ENCODE measurements around the gene TMEM239. TPM values are rescaled to one million over a fixed set of nuclear protein-coding genes. Genes with fewer than 3 reads are reported as not detected.
"Not testable (repeated sequence)": the region's sequence is repeated elsewhere in the genome, so short reads cannot be mapped to it uniquely, and the experiment has no call there.

The TMEM239 gene
- total RNA-seq, 4 donors from 2014 or later = not detected

- no peaks in the 10 kb centered on the region for H3K36me3 ChIP-seq
- no peak for DNase-seq (ENCODE audit: extremely low spot score)
- 87% methylated on average over 4 of the region's 4 CpGs for WGBS
- intact Hi-C loops (cut with DNase I) = no loop called here
- H3K27me3 ChIP-seq = peaks cover 0 to 43% (median 3%) of the 10 kb centered on the region in 4 donors
- no peak overlapping the region for H3K4me3 ChIP-seq
- TF ChIP-seq, protein P1, sequence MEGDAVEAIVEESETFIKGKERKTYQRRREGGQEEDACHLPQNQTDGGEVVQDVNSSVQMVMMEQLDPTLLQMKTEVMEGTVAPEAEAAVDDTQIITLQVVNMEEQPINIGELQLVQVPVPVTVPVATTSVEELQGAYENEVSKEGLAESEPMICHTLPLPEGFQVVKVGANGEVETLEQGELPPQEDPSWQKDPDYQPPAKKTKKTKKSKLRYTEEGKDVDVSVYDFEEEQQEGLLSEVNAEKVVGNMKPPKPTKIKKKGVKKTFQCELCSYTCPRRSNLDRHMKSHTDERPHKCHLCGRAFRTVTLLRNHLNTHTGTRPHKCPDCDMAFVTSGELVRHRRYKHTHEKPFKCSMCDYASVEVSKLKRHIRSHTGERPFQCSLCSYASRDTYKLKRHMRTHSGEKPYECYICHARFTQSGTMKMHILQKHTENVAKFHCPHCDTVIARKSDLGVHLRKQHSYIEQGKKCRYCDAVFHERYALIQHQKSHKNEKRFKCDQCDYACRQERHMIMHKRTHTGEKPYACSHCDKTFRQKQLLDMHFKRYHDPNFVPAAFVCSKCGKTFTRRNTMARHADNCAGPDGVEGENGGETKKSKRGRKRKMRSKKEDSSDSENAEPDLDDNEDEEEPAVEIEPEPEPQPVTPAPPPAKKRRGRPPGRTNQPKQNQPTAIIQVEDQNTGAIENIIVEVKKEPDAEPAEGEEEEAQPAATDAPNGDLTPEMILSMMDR (IDR thresholded peaks at IDR 0.05) = no peak
- TF ChIP-seq POLR2AphosphoS5 (IDR thresholded peaks at IDR 0.05) (no peak), EP300 (IDR thresholded peaks at IDR 0.05) (no peak), POLR2A (IDR thresholded peaks at IDR 0.05; ENCODE audit: low read depth) (no peak)
- H3K9me3 ChIP-seq = no peaks in the 10 kb centered on the region
- no peak overlapping the region for H3K27ac ChIP-seq (replicated peaks in 1 of 4)
- no peaks in the 10 kb centered on the region for H3K4me1 ChIP-seq
Measured at GRCh38 chr20:2826655-2827054, 10.5 kb downstream of the TMEM239 start.

DNA sequence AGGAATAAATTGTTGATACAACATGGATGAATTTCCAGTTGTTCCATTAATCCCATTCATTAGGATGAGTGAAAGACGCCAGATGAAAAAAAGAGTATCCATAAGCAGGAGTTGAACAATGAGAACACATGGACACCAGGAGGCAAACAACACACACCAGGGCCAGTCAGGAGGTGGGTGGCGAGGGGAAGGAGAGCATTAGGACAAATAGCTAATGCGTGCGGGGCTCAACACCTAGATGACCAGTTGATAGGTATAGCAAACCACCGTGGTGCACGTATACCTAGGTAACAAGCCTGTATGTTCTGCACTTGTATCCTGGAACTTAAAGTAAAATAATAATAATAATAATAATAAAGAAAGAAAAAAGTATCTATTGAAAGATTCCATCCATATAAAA is 13.2 kb downstream of the TMEM239 start:
- 66% methylated on average over 6 of the region's 6 CpGs for WGBS
- no peak overlapping the region for H3K4me3 ChIP-seq
- no peak for TF ChIP-seq POLR2A (IDR thresholded peaks at IDR 0.05; ENCODE audit: low read depth)
- TF ChIP-seq, protein P1 (IDR thresholded peaks at IDR 0.05) = no peak
- H3K36me3 ChIP-seq = peaks cover 0 to under 1% (median 0%) of the 10 kb centered on the region in 4 donors
- intact Hi-C loops (cut with DNase I) = no loop called here
- H3K9me3 ChIP-seq = no peaks in the 10 kb centered on the region
- H3K4me1 ChIP-seq = no peaks in the 10 kb centered on the region
- no peak overlapping the region for H3K27ac ChIP-seq (replicated peaks in 1 of 4)
- peaks cover 0 to 36% (median 3%) of the 10 kb centered on the region in 4 donors for H3K27me3 ChIP-seq
- DNase-seq (ENCODE audit: extremely low spot score) = peak; percentile 90

- peaks cover 0 to 12% (median 4%) of the 10 kb centered on the region in 4 donors for H3K36me3 ChIP-seq
- intact Hi-C loops (cut with DNase I) = not testable (repeated sequence)
- 86% methylated on average over 7 of the region's 7 CpGs for WGBS
Measured at GRCh38 chr20:2831206-2831605, 15.0 kb downstream of the TMEM239 start.

GRCh38 chr20:2833761-2834160 is 17.6 kb downstream of the TMEM239 start:
- intact Hi-C loops (cut with DNase I) = no loop called here
- 77% methylated on average over 1 of the region's 1 CpG for WGBS
- H3K27me3 ChIP-seq = peaks cover 0 to 11% (median 0%) of the 10 kb centered on the region in 4 donors
- H3K36me3 ChIP-seq = peaks cover 0 to 27% (median 19%) of the 10 kb centered on the region in 4 donors
- no peak for DNase-seq (ENCODE audit: extremely low spot score)
- H3K9me3 ChIP-seq = no peaks in the 10 kb centered on the region
- H3K4me3 ChIP-seq = no peak overlapping the region
- no peak overlapping the region for H3K27ac ChIP-seq (replicated peaks in 1 of 4)
- TF ChIP-seq POLR2AphosphoS5 (IDR thresholded peaks at IDR 0.05) (no peak), EP300 (IDR thresholded peaks at IDR 0.05) (no peak), POLR2A (IDR thresholded peaks at IDR 0.05; ENCODE audit: low read depth) (no peak)
- TF ChIP-seq, protein P1 (IDR thresholded peaks at IDR 0.05) = no peak
- peaks cover 0 to under 1% (median 0%) of the 10 kb centered on the region in 4 donors for H3K4me1 ChIP-seq

More at GRCh38 chr20:2831206-2831605, 15.0 kb downstream of the TMEM239 start:
- H3K4me1 ChIP-seq; H3K27ac ChIP-seq (replicated peaks in 1 of 4); DNase-seq (ENCODE audit: extremely low spot score); H3K4me3 ChIP-seq; H3K9me3 ChIP-seq: not testable (repeated sequence)
- H3K27me3 ChIP-seq = peaks cover 0 to 29% (median 2%) of the 10 kb centered on the region in 4 donors

DNA sequence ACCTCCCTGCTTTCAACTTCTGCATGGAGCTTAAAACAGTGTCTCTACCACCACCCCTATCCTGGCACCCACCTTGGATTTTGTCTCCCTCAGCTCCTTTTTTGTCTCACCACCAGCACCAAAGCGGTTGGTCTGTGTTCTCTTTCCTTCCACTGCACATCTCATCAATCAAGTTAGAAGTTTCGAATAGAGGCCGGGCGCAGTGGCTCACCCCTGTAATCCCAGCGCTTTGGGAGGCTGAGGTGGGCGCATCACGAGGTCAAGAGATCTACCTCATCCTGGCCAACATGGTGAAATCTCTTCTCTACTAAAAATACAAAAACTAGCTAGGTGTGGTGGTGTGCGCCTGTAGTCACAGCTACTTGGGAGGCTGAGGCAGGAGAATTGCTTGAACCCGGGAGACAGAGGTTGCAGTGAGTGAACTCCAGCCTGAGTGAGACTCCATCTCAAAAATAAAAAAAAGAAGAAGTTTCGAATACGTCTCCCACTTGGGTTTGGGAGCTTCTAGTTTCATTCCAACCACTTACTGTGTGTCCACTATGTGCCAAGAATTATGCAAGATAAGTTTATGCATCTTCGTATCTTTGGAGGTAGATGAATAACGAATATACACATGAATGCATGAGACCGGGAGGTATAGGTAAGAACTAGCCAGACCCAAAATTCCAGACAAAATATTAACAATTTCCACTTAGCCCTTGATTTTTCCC is 18.4 kb downstream of the TMEM239 start:
- Histone ChIP-seq H3K36me3 (peaks cover 0 to 30% (median 19%) of the 10 kb centered on the region in 4 donors), H3K9me3 (no peaks in the 10 kb centered on the region), H3K4me3 (no peak overlapping the region), H3K27me3 (peaks cover 0 to 5% (median 0%) of the 10 kb centered on the region in 4 donors), H3K27ac (replicated peaks in 1 of 4) (no peak overlapping the region), H3K4me1 (peaks cover 0 to 8% (median 5%) of the 10 kb centered on the region in 4 donors)
- WGBS = 93% methylated on average over 14 of the region's 14 CpGs
- intact Hi-C loops (cut with DNase I) = no loop called here
- no peak for DNase-seq (ENCODE audit: extremely low spot score)
- no peak for TF ChIP-seq POLR2A (IDR thresholded peaks at IDR 0.05; ENCODE audit: low read depth)
- no peak for TF ChIP-seq POLR2AphosphoS5 (IDR thresholded peaks at IDR 0.05)

All from esophagus muscularis mucosa (tissue), 4 donors.